ENCODE measurements around the gene MAP4.
A peak's percentile ranks its signal among the peaks of the same experiment; 100 is the strongest.
"Not testable (repeated sequence)": the region's sequence is repeated elsewhere in the genome, so short reads cannot be mapped to it uniquely, and the experiment has no call there.

The MAP4 gene

GRCh38 chr3:48013288-48013980 lies 2.8 kb downstream of the MAP4 start:
- DNase-seq (ENCODE audit: low read depth): no peak

- no peak for DNase-seq (ENCODE audit: low read depth)
Measured at GRCh38 chr3:48012659-48013058, 3.6 kb downstream of the MAP4 start.

GRCh38 chr3:48008066-48008465 lies 8.2 kb downstream of the MAP4 start:
- not testable (repeated sequence) for DNase-seq (ENCODE audit: low read depth)

- not testable (repeated sequence) for DNase-seq (ENCODE audit: low read depth)
Measured at GRCh38 chr3:48007361-48007760, 8.9 kb downstream of the MAP4 start.

- not testable (repeated sequence) for DNase-seq (ENCODE audit: low read depth)
Measured at GRCh38 chr3:48006794-48007193, 9.4 kb downstream of the MAP4 start.

GRCh38 chr3:48004694-48005093 lies 11.5 kb downstream of the MAP4 start:
- DNase-seq (ENCODE audit: low read depth): no peak

GRCh38 chr3:48002787-48003186 lies 13.4 kb downstream of the MAP4 start:
- DNase-seq (ENCODE audit: low read depth): no peak

GRCh38 chr3:48001991-48002390 lies 14.2 kb downstream of the MAP4 start:
- no peak for DNase-seq (ENCODE audit: low read depth)

- no peak for DNase-seq (ENCODE audit: low read depth)
Measured at GRCh38 chr3:48000212-48000611, 16.0 kb downstream of the MAP4 start.

- no peak for DNase-seq (ENCODE audit: low read depth)
Measured at GRCh38 chr3:47996440-47996839, 19.8 kb downstream of the MAP4 start.

- no peak for DNase-seq (ENCODE audit: low read depth)
Measured at GRCh38 chr3:47994180-47994579, 22.0 kb downstream of the MAP4 start.

- no peak for DNase-seq (ENCODE audit: low read depth)
Measured at GRCh38 chr3:47991341-47991740, 24.9 kb downstream of the MAP4 start.

- DNase-seq (ENCODE audit: low read depth): peak; percentile 56
Measured at GRCh38 chr3:47989981-47990440, 26.2 kb downstream of the MAP4 start.

- DNase-seq (ENCODE audit: low read depth): no peak
Measured at GRCh38 chr3:47985381-47985780, 30.8 kb downstream of the MAP4 start.

- DNase-seq (ENCODE audit: low read depth): no peak
Measured at GRCh38 chr3:47984075-47984728, 32.0 kb downstream of the MAP4 start.

- no peak for DNase-seq (ENCODE audit: low read depth)
Measured at GRCh38 chr3:47980795-47981194, 35.4 kb downstream of the MAP4 start.

GRCh38 chr3:47979070-47979469 lies 37.1 kb downstream of the MAP4 start:
- no peak for DNase-seq (ENCODE audit: low read depth)

- no peak for DNase-seq (ENCODE audit: low read depth)
Measured at GRCh38 chr3:47978386-47978785, 37.8 kb downstream of the MAP4 start.

GRCh38 chr3:47976135-47976732 lies 40.0 kb downstream of the MAP4 start:
- no peak for DNase-seq (ENCODE audit: low read depth)

GRCh38 chr3:47974974-47975470 lies 41.2 kb downstream of the MAP4 start:
- no peak for DNase-seq (ENCODE audit: low read depth)

GRCh38 chr3:47971081-47971480 lies 45.1 kb downstream of the MAP4 start:
- DNase-seq (ENCODE audit: low read depth): no peak

GRCh38 chr3:47964740-47965139 lies 51.5 kb downstream of the MAP4 start:
- DNase-seq (ENCODE audit: low read depth): no peak
